HG02798 (cell line): ENCODE data around the gene SWSAP1.
"Not testable (repeated sequence)": the region's sequence is repeated elsewhere in the genome, so short reads cannot be mapped to it uniquely, and the experiment has no call there.

Experiments
- ATAC-seq: cut with Tn5 transposase; IDR thresholded peaks from one replicate; pipeline ENCODE4 v1.9.1; 2021; ENCODE audit warnings: mild to moderate bottlenecking; ENCODE audit not compliant: unreplicated experiment, poor library complexity

Gene SWSAP1, protein sequence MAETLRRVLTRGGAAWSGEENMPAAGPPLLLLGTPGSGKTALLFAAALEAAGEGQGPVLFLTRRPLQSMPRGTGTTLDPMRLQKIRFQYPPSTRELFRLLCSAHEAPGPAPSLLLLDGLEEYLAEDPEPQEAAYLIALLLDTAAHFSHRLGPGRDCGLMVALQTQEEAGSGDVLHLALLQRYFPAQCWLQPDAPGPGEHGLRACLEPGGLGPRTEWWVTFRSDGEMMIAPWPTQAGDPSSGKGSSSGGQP

DNA sequence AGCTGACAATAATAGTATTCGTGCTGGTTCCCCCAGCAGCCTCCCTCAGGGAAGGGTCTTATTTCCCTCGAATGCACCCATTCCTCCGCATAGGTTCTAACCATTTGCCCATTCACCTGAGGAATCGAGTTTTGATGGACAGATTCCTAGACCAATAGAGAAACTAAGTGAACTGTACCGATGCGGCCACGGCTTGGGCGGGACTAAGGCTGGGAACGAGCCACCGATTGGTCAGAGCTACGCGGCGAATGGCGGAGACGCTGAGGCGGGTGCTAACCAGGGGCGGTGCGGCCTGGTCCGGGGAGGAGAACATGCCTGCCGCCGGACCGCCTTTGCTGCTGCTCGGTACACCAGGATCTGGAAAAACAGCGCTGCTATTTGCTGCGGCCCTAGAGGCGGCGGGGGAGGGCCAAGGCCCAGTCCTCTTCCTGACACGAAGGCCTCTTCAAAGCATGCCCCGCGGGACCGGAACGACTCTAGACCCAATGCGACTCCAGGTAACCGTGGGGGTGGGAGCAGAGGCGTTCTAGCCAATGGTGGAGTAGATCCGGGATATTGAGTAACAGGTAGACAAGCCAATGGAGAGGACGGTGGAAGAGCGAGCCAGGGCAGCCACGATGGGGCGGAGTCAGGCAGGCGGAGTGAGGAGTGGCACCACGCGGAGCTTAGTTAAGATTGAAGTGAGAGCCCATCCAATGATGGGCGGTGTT is at the start of gene SWSAP1:
Gene SWSAP1, plus strand, starts transcription at position 234 of the 710 bp plus-strand sequence. Its CDS starts 15 bp downstream, at position 249.
- ATAC-seq: peak; percentile 91

DNA sequence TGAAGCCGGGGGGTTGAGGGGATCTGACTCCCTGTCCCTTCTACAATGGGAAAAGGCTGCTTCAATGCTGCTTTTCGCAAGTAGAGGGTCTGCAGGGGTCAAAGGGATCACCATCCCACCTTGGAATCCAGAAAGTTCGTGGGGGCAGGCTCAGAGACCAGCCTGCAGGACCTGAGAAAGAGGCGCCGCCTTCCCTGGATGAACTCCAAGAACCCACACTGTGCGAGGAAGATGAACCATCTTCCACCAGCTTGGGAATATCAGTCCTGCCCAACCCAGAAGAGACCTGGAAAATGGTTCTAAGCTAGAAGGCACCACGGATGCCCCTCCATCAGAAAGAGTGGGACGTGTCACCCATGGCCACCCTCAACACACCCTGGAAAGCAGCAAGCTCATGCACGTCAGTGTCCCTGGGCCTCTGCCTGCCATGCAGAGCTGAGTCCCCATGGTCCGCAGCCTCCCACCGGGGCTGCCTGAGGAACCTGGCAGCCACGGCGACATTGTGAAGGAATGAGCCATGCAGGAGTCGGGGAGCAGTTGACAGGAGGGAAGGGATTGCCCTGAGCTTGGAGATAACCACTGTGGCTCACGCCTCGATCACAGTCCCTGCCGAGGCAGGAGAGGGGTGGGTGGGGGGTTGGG is 49.6 kb upstream of the SWSAP1 start:
- ATAC-seq: no peak

DNA sequence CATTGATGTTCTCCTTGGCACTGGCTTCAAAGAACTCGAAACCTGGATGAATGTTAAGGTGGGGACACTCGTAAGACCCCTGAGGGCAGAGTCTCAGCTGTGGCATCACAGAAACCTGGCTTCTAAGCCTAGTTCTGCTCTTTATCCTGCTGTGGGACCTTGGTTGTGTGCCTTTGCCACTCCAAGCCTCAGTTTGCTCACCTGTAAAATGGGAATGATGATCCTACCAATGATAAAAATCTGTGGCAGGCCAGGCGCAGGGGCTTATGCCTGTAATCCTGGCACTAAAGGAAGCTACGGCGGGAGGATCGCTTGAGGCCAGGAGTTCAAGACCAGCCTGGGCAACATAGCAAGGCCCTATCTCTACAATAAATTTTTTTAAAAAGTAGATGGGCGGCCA is 48.9 kb upstream of the SWSAP1 start:
- no peak for ATAC-seq

GRCh38 chr19:11330127-11330526 is 44.3 kb upstream of the SWSAP1 start:
- ATAC-seq: no peak

DNA sequence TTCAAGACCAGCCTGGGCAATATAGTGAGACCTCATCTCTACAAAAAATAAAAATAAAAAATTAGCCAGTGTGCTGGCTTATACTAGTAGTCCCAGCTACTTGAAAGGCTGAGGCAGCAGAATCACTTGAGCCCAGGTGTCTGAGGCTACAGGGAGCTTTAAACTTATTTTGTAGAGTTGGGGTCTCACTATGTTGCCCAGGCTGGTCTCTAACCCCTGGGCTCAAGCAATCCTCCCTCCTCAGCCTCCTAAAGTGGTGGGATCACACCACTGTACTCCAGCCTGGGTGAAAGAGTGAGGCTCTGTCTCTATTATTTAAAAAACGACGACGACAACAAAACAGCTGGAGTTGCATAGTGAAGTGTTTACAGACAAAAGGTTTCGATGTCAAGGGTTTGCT is 43.0 kb upstream of the SWSAP1 start:
- no peak for ATAC-seq

- no peak for ATAC-seq
These were observed 41.6 kb upstream of the SWSAP1 start for GRCh38 chr19:11332822-11333221.

DNA sequence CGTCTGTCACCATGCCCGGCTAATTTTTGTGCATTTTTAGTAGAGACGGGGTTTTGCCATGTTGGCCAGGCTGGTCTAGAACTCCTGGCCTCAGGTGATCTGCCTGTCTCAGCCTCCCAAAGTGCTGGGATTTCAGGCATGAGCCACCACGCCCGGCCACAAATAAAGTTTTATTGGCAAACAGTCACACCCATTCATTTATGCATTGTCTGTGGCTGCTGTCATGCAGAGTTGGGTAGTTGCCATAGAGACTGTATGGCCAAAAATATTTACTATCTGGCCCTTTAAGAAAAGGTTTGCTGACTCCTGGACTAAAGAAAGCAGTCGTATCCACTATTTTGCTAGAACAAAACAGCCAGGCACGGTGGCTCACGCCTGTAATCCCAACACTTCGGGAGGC is 40.6 kb upstream of the SWSAP1 start:
- ATAC-seq: not testable (repeated sequence)

GRCh38 chr19:11335449-11336146 is 38.9 kb upstream of the SWSAP1 start:
- no peak for ATAC-seq

DNA sequence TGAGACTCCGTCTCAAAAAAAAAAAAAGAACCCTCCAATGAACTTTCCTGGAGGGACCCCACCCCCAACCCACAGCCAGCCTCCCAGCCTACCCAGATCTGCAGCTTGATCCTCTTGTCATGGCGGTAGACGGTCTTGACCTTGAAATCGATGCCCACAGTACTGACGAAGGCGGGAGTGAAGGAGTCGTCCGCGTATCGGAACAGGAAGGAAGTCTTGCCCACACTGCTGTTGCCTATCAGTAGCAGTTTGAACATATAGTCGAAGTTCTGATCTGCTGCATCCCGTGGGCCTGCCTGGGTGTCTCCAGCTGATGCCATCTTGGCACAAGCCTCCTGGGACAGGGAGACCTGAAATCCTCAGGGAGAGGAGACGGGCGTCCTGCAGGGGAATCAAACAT is 37.4 kb upstream of the SWSAP1 start:
- ATAC-seq: no peak

- ATAC-seq: no peak
These were observed 36.3 kb upstream of the SWSAP1 start for GRCh38 chr19:11338121-11338520.

DNA sequence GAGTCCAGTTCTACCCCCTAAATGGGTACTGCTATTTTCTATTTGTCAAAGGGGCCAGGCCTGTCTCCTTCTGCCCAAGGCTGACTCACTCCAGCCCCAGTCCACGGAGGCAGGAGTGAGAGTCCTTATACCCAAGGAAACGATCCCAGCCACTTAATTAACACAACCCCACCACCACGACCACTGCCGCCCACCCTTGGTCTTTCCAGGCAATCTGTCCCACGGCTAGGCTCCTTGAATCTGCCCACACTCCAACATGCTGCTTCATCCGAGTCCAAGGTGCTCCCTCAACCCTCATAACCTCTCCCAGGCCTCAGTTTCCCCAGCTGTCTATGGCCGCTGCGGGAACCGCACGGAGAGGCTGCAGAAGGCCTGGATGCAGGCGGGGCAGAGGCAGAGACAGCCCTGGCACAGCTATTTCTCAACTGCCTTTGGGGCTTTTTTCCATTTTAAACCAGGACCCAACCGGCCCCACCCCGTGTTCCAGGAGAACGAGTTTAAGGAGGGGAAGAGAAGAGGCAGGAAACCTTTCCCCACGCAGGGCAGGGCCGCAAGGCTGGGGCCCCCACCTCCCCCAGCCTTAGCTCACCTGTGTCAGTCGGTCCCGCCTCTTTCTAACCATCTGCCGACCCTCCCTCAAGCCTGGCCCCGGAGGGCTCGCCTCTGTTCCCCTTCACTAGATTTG is 35.8 kb upstream of the SWSAP1 start:
- no peak for ATAC-seq

DNA sequence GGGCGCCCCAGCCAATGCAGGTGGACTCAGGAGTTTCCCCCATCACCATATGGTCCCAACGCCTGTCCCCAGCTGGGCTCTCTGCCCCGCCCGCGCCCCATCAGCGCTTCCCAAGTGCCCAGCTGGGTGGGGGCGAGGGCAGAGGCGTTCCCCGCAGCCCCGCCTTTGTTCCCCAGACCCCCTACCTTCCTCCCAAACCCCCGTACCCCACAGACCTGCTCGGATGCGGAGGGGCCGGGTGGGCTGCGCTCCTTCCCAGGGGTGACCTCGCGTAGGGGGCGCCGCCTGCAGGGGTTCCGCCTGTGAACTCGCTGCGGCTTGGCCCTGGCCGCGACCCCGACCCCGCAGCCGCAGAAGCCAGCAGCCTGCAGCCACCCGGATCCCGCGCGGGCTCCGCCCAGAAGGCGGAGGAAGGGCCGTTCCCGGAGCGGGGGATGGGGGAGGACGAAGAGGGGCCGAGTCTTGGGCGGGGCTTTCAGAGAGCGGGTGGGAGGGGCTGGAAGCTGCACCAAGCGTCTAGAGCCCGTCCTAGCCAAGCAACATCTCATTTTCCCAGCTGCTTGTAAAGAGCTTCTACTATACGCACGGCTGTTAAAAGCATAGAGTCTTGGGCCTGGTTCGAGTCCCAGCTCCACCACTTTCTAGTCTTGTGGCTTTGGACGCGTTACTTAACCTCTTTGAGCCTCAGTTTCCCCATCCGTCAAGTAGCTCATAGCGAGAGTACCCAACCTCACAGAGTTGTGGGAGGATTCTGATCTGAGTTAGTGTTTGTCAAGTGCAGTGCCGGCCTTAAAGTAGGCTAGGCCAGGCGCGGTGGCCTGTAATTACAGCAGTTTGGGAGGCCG is 35.0 kb upstream of the SWSAP1 start, which contains the start of gene RAB3D:
Gene RAB3D, minus strand, starts transcription at position 404 of the 845 bp plus-strand sequence. CDS start 2,258 bp downstream, outside the sequence.
- peak; percentile 81 for ATAC-seq

GRCh38 chr19:11340099-11340467 is 34.4 kb upstream of the SWSAP1 start:
- not testable (repeated sequence) for ATAC-seq

DNA sequence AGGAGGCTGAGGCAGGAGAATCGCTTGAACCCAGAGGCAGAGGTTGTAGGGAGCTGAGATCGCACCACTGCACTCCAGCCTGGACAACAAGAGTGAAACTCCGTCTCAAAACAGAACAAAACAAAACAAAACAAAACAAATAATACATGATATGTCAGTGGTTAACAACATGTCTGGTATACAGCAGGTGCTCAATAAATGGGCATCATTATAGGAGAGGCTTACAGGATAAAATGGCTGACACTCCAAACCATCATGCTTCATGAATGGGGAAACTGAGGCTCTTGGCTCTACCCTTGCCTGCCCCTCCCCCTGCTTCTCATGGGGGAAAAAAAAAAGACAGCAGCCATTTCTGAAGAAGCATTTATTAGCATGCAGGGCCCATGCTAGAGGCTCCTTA is 32.0 kb upstream of the SWSAP1 start:
- no peak for ATAC-seq

DNA sequence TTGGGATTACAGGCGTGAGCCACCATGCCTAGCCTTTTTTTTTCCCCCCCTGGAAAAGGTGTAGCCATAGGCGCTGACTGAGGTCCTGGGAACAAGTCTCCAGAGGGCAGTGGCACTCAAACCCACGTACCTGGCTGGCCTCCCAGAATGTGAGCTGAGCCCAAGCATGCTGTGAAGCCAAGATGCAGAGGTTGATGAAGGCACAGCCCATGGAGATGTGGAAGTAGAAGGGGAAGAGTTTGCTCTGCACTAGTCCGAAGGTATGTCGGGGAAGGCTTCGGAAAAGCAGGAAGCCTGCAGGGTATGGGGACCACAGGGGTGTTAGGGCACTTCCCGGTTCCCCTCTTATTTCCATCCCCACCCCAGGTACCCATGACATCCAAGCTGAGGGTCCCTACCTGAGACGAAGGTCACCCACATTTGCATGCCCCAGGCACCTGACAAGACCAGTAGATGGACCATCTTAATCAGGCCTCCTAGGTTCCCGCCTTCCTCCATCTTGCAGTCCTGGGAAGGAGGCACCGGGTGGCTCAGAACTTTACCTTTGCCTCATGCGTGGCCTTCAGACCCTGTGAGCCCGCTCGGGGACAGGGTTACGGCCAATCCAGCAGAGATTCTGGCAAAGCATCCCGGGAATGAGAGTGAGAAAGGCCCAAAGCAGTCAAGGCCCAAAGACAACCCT is 29.2 kb upstream of the SWSAP1 start:
- no peak for ATAC-seq

DNA sequence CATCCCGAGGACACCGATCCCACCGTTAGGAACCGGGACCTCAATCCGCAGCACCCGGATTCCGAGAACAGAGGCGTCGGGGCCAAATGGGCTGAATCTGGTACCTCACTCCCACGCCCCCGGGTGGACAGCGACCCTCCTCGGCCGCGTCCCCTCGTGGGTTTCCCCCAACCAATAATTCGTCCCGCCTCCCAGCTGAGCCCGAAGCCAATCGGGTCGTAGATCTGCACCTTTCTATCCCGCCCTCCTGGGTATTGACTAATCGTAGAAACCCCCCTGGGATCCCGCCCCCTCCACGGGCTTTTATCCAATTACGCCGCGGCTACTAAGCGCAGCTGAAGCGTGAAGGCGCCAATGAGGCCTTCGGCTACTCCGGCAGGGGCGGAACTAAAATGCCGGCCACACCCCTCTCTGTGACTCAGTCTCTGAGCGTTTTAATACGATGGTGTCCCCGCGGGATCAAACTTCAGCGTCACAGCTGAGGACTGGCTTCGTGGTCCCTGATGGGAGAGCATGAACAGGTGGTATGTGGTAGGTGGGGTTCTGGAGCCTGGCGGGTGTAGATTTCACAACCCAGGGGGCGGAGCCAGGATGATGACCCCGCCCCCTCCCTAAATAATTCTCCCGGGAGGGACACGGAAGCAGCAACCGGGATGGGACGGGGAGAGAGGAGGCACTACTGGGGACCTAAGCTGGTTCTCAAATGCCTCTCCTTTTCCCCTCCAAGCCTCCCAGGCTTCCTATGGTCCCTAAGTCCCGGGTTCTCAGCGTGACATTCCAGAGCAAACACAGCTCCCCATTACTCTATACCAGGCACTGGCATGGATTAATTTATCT is 28.1 kb upstream of the SWSAP1 start, which contains the start of the genes CCDC159 and TMEM205:
Gene CCDC159, plus strand, starts transcription at position 416 of the 837 bp plus-strand sequence. Its CDS starts 88 bp downstream, at position 504.
Gene TMEM205, minus strand, starts transcription at position 165 of the 837 bp plus-strand sequence. CDS start 649 bp downstream, outside the sequence.
- peak; percentile 95 for ATAC-seq

- ATAC-seq: no peak
These were observed 26.9 kb upstream of the SWSAP1 start for GRCh38 chr19:11347546-11348039.
